ENCODE data around the gene ZNF547. TPM values are rescaled to one million over a fixed set of nuclear protein-coding genes. Genes with fewer than 3 reads are reported as not detected.

ZNF547 gene
- total RNA-seq, 2 donors from 2014 or later, result 1.5 to 3.5 TPM

GRCh38 chr19:57398868-57399267 is 35.5 kb downstream of the ZNF547 start:
- Histone ChIP-seq H3K27me3 (ENCODE audit: control insufficient read depth, insufficient read depth, low read length, poor library complexity, severe bottlenecking) (no peaks in the 10 kb centered on the region), H3K4me3 (ENCODE audit: low read length) (no peak overlapping the region), H3K9me3 (ENCODE audit: control insufficient read depth, low read length) (peaks cover 11% of the 10 kb centered on the region), H3K36me3 (ENCODE audit: control insufficient read depth, insufficient read depth, low read length) (peaks cover 37% of the 10 kb centered on the region), H3K4me1 (ENCODE audit: control insufficient read depth, insufficient read depth, low read length) (no peaks in the 10 kb centered on the region), H3K27ac (ENCODE audit: low read depth, low read length) (no peak overlapping the region), H3K9ac (ENCODE audit: extremely low read depth, low read length, poor library complexity, severe bottlenecking) (no peak overlapping the region)
- H3K27me3 Mint-ChIP-seq (ENCODE audit: insufficient read depth), result no peaks in the 10 kb centered on the region
- peaks cover 63% of the 10 kb centered on the region for H3K9me3 Mint-ChIP-seq
- WGBS, 2 experiments (ENCODE audit: insufficient coverage in 1 of 2, insufficient read length in 1 of 2), result 93 to 96% methylated on average over 5 of the region's 5 CpGs
- no peak overlapping the region for H3K4me3 Mint-ChIP-seq
- H3K27ac Mint-ChIP-seq, result no peak overlapping the region
- peaks cover 65% of the 10 kb centered on the region for H3K36me3 Mint-ChIP-seq (ENCODE audit: low read depth)
- TF ChIP-seq CTCF (conservative IDR thresholded peaks at IDR 0.05), result no peak
- DNase-seq, result no peak
- H3K4me1 Mint-ChIP-seq, result no peaks in the 10 kb centered on the region

DNA sequence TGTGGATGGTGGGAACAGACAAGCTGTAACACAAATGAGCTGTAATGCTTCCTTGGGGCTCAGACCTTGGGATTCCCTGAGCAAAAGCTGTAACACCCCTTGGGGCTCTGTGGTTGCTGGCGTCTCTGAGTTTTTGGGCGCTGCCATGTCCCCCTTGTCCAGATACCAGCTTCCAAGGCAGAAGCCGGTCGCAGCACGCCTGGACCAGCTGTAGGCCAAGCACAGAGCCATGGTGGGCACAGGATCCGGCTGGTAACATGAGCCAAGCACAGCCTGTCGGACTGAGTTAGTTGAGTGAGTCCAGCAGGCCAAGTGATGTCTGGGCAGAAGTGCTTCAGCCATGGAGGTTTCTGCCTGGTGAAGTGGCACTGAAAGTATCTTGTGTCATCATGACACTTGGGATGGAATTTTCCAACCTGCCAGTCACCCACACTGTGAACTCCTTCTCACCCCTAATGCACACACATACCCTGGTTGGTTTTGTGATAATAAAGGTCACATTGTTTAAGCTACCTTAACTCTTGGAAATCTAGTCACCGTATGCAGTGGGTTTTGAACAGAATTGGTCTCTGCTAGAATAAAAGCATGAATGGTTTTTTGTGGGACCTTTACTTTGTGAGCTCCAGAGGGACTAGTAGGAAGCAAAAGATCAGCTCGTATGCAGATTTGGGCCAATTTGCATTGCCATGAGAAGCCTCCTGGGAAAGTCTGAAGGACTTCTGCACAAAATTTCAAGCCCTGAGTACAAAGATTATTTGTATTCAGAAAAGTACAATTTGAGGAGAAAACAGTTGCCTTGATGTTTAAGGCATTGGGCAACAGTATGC is 40.6 kb downstream of the ZNF547 start:
- H3K4me3 ChIP-seq (ENCODE audit: low read length), result no peak overlapping the region
- peaks cover 41% of the 10 kb centered on the region for H3K9me3 Mint-ChIP-seq
- H3K4me1 Mint-ChIP-seq, result no peaks in the 10 kb centered on the region
- WGBS, 2 experiments (ENCODE audit: insufficient coverage in 1 of 2, insufficient read length in 1 of 2), result 91 to 94% methylated on average over 7 to 9 of the region's 9 CpGs
- H3K36me3 Mint-ChIP-seq (ENCODE audit: low read depth), result peaks cover 20% of the 10 kb centered on the region
- H3K4me1 ChIP-seq (ENCODE audit: control insufficient read depth, insufficient read depth, low read length), result no peaks in the 10 kb centered on the region
- no peak overlapping the region for H3K9ac ChIP-seq (ENCODE audit: extremely low read depth, low read length, poor library complexity, severe bottlenecking)
- H3K27me3 ChIP-seq (ENCODE audit: control insufficient read depth, insufficient read depth, low read length, poor library complexity, severe bottlenecking), result peaks cover 9% of the 10 kb centered on the region
- no peak overlapping the region for H3K27ac Mint-ChIP-seq
- no peaks in the 10 kb centered on the region for H3K27me3 Mint-ChIP-seq (ENCODE audit: insufficient read depth)
- peaks cover 13% of the 10 kb centered on the region for H3K36me3 ChIP-seq (ENCODE audit: control insufficient read depth, insufficient read depth, low read length)
- no peak overlapping the region for H3K27ac ChIP-seq (ENCODE audit: low read depth, low read length)
- no peak for TF ChIP-seq CTCF (conservative IDR thresholded peaks at IDR 0.05)
- H3K4me3 Mint-ChIP-seq, result no peak overlapping the region
- DNase-seq, result peak; percentile 44
- peaks cover 11% of the 10 kb centered on the region for H3K9me3 ChIP-seq (ENCODE audit: control insufficient read depth, low read length)

- no peak overlapping the region for H3K9ac ChIP-seq (ENCODE audit: extremely low read depth, low read length, poor library complexity, severe bottlenecking)
- H3K9me3 ChIP-seq (ENCODE audit: control insufficient read depth, low read length), result peaks cover 11% of the 10 kb centered on the region
- TF ChIP-seq CTCF (conservative IDR thresholded peaks at IDR 0.05), result peak; percentile 93
- H3K27me3 Mint-ChIP-seq (ENCODE audit: insufficient read depth), result peaks cover 3% of the 10 kb centered on the region
- no peaks in the 10 kb centered on the region for H3K36me3 Mint-ChIP-seq (ENCODE audit: low read depth)
- no peak overlapping the region for H3K4me3 ChIP-seq (ENCODE audit: low read length)
- H3K27me3 ChIP-seq (ENCODE audit: control insufficient read depth, insufficient read depth, low read length, poor library complexity, severe bottlenecking), result peaks cover 12% of the 10 kb centered on the region
- H3K27ac Mint-ChIP-seq, result no peak overlapping the region
- H3K36me3 ChIP-seq (ENCODE audit: control insufficient read depth, insufficient read depth, low read length), result no peaks in the 10 kb centered on the region
- H3K4me1 Mint-ChIP-seq, result peaks cover 9% of the 10 kb centered on the region
- H3K27ac ChIP-seq (ENCODE audit: low read depth, low read length), result no peak overlapping the region
- no peak overlapping the region for H3K4me3 Mint-ChIP-seq
- no peaks in the 10 kb centered on the region for H3K4me1 ChIP-seq (ENCODE audit: control insufficient read depth, insufficient read depth, low read length)
- peak; percentile 95 for DNase-seq
- WGBS, 2 experiments (ENCODE audit: insufficient coverage in 1 of 2, insufficient read length in 1 of 2), result 14 to 15% methylated on average over 7 of the region's 8 CpGs
- peaks cover 21% of the 10 kb centered on the region for H3K9me3 Mint-ChIP-seq
Observed at GRCh38 chr19:57406516-57407123, 43.3 kb downstream of the ZNF547 start.
